ENCODE measurements around the gene INPP4A.
A peak's percentile ranks its signal among the peaks of the same experiment; 100 is the strongest.

INPP4A gene

DNA sequence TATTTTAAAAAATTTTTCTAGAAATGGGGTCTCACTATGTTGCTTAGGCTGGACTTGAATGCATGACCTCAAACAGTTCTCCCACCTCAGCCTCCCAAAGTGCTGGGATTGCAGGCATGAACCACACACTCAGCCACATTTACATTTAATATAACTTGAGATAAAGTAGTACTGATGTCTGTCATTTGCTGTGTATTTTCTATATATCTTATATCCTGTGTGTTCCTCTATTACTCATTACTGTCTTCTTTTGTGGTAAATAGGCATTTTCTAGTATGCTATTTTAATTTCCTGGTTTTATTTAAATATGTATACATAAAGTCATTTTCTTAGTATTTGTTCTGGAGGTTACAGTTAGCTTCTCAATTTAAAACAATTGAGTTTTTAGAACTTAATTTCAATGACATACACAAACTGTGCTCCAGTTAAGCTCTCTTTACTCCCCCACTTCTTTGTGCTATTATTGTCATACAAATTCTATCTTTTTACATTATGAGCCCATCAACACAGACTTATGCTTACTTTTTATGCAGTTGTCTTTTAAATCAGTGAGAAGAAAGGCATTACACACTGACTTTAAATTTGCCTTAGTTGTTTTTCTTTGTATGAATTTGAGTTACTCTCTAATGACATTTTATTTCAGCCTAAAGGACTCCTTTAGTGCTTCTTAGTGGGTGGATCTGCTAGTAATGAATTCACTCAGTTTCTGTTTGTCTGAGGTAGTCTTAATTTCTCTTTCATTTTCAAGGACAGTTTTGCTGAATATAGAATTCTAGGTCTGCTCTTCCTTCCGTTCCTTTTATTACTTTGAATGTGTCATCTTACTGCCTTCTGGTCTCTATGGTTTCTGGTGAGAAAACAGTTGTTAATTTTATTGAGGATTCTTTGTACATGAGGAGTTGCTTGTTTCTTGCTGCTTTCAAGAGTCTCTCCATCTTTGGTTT, 6.2 kb upstream of the INPP4A start:
- H3K79me2 ChIP-seq (ENCODE audit: low read length): no peaks in the 10 kb centered on the region
- peak overlapping the region; percentile 61 for H3K27ac ChIP-seq (ENCODE audit: low read length)
- peaks cover 30% of the 10 kb centered on the region for H3K4me1 ChIP-seq (ENCODE audit: low read length)
- peaks cover 3% of the 10 kb centered on the region for H3K36me3 ChIP-seq (replicated peaks; ENCODE audit: low read depth, low read length)
- no peak overlapping the region; the same call in 1 of the 2 replicates for H3K4me2 ChIP-seq (ENCODE audit: low read length)
- H4K20me1 ChIP-seq (ENCODE audit: insufficient read depth, low read length): no peaks in the 10 kb centered on the region
- no peaks in the 10 kb centered on the region for H3K27me3 ChIP-seq (ENCODE audit: low read depth, low read length)
- no peak for TF ChIP-seq EZH2phosphoT487 (IDR thresholded peaks at IDR 0.05; ENCODE audit: low read depth)
- TF ChIP-seq, protein P1, sequence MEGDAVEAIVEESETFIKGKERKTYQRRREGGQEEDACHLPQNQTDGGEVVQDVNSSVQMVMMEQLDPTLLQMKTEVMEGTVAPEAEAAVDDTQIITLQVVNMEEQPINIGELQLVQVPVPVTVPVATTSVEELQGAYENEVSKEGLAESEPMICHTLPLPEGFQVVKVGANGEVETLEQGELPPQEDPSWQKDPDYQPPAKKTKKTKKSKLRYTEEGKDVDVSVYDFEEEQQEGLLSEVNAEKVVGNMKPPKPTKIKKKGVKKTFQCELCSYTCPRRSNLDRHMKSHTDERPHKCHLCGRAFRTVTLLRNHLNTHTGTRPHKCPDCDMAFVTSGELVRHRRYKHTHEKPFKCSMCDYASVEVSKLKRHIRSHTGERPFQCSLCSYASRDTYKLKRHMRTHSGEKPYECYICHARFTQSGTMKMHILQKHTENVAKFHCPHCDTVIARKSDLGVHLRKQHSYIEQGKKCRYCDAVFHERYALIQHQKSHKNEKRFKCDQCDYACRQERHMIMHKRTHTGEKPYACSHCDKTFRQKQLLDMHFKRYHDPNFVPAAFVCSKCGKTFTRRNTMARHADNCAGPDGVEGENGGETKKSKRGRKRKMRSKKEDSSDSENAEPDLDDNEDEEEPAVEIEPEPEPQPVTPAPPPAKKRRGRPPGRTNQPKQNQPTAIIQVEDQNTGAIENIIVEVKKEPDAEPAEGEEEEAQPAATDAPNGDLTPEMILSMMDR (IDR thresholded peaks at IDR 0.05; ENCODE audit: low read depth, low read length): no peak
- peaks cover 21% of the 10 kb centered on the region; the same call in 1 of the 2 replicates for H3K9me3 ChIP-seq (ENCODE audit: insufficient read depth, low read length)
- H2AFZ ChIP-seq (ENCODE audit: low read depth, low read length): no peak overlapping the region
- H3K4me3 ChIP-seq (ENCODE audit: low read length): no peak overlapping the region
- H3K9ac ChIP-seq (ENCODE audit: low read length): no peak overlapping the region

DNA sequence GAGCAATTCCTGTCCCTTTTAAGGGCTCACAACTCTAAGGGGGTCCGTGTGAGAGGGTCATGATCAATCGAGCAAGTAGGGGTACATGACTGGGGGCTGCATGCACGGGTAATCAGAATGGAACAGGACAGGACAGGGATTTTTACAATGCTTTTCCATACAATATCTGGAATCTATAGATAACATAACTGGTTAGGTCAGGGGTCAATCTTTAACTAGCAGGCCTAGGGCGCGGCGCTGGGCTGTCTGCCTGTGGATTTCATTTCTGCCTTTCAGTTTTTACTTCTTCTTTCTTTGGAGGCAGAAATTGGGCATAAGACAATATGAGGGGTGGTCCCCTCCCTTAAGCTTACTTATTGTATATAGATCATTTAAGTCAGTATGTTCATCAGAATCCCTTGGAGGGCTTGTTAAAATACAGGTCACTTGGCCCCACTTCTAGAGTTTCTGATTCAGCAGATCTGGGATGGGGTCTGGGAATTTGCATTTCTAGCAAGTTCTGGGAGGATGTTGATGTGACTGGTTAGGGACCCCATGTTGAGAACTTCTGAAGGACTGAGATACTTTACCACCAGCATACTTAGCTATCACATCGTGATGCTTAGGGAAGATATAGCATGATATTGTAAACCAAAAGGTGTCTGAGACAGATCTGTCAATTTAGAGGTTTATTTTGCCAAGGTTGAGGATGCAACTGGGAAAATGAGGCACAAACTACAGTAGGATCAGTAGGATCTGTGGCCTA, 2.8 kb upstream of the INPP4A start:
- TF ChIP-seq, protein P1 (IDR thresholded peaks at IDR 0.05; ENCODE audit: low read depth, low read length): no peak
- no peak for TF ChIP-seq EZH2phosphoT487 (IDR thresholded peaks at IDR 0.05; ENCODE audit: low read depth)
- Histone ChIP-seq H3K4me2 (ENCODE audit: low read length) (peak overlapping the region; percentile 28), H3K9me3 (ENCODE audit: insufficient read depth, low read length) (peaks cover 21% of the 10 kb centered on the region; the same call in 1 of the 2 replicates), H3K79me2 (ENCODE audit: low read length) (peaks cover 19% of the 10 kb centered on the region), H3K4me3 (ENCODE audit: low read length) (peak overlapping the region; percentile 43; the same call in 1 of the 2 replicates), H2AFZ (ENCODE audit: low read depth, low read length) (no peak overlapping the region), H4K20me1 (ENCODE audit: insufficient read depth, low read length) (peaks cover 7% of the 10 kb centered on the region), H3K36me3 (replicated peaks; ENCODE audit: low read depth, low read length) (peaks cover 3% of the 10 kb centered on the region), H3K27ac (ENCODE audit: low read length) (peak overlapping the region; percentile 39), H3K4me1 (ENCODE audit: low read length) (peaks cover 45% of the 10 kb centered on the region), H3K9ac (ENCODE audit: low read length) (no peak overlapping the region), H3K27me3 (ENCODE audit: low read depth, low read length) (no peaks in the 10 kb centered on the region)

DNA sequence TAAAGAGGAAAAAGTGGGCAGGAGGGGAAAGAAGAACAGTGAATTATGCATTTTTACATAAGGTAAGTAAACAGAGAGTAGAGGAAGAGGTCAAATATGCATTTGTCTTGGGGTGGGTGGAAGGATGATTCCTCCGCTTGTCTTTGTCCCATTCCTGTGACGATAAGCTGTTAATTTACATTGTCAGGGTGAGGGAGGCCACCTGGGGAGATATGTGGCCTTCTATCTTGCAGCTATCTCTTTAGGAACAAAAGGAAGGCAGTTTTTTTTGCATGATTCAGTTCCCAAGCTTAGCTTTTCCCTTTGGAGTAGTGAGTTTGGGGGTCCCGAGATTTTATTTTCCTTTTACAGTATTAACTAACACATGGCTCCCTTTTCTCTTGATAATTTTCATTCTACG, 2.2 kb upstream of the INPP4A start:
- Histone ChIP-seq H3K27me3 (ENCODE audit: low read depth, low read length) (no peaks in the 10 kb centered on the region), H4K20me1 (ENCODE audit: insufficient read depth, low read length) (peaks cover 9% of the 10 kb centered on the region), H3K79me2 (ENCODE audit: low read length) (peaks cover 25% of the 10 kb centered on the region), H3K9me3 (ENCODE audit: insufficient read depth, low read length) (peaks cover 21% of the 10 kb centered on the region; the same call in 1 of the 2 replicates), H3K36me3 (replicated peaks; ENCODE audit: low read depth, low read length) (peaks cover 3% of the 10 kb centered on the region), H3K27ac (ENCODE audit: low read length) (peak overlapping the region; percentile 39), H3K4me3 (ENCODE audit: low read length) (no peak overlapping the region), H3K9ac (ENCODE audit: low read length) (no peak overlapping the region), H2AFZ (ENCODE audit: low read depth, low read length) (no peak overlapping the region), H3K4me1 (ENCODE audit: low read length) (peaks cover 45% of the 10 kb centered on the region), H3K4me2 (ENCODE audit: low read length) (peak overlapping the region; percentile 28)
- no peak for TF ChIP-seq EZH2phosphoT487 (IDR thresholded peaks at IDR 0.05; ENCODE audit: low read depth)
- TF ChIP-seq, protein P1 (IDR thresholded peaks at IDR 0.05; ENCODE audit: low read depth, low read length): no peak

Measured in OCI-LY3 (cell line).